HepG2 (cell line): ENCODE data around the gene SLC16A3. TPM values are rescaled to one million over a fixed set of nuclear protein-coding genes. Genes with fewer than 3 reads are reported as not detected.
A peak's percentile ranks its signal among the peaks of the same experiment; 100 is the strongest.

Experiments
- GATAD2A ChIP-seq: IDR thresholded peaks from 2 replicates; pipeline ENCODE4 v1.6.1; 2016
- JUND ChIP-seq: sonication (generic); formaldehyde crosslinking; IDR thresholded peaks from 2 replicates; pipeline ENCODE4 v1.8.0; 2022; ENCODE audit warnings: mild to moderate bottlenecking, missing genetic modification reagents
- KDM3A ChIP-seq: IDR thresholded peaks from 2 replicates; pipeline ENCODE4 v1.6.1; 2018; ENCODE audit warnings: low read depth, missing compliant biosample characterization
- NAIF1 ChIP-seq: sonication (generic); formaldehyde crosslinking; IDR thresholded peaks from 2 replicates; pipeline ENCODE4 v1.5.0; 2020; ENCODE audit warnings: mild to moderate bottlenecking, missing genetic modification reagents, borderline replicate concordance
- RARG ChIP-seq: sonication (generic); formaldehyde crosslinking; IDR thresholded peaks from 2 replicates; pipeline ENCODE4 v1.4.0; 2020; ENCODE audit warnings: low read depth, mild to moderate bottlenecking, missing genetic modification reagents
- SALL1 ChIP-seq: sonication (generic); formaldehyde crosslinking; IDR thresholded peaks from 2 replicates; pipeline ENCODE4 v1.8.0; 2022; ENCODE audit warnings: mild to moderate bottlenecking, missing genetic modification reagents
- SRF ChIP-seq: IDR thresholded peaks from 2 replicates; pipeline ENCODE4 v1.6.1; 2011; ENCODE audit warnings: mild to moderate bottlenecking, low read depth, low read length, moderate library complexity
- ZBTB20 ChIP-seq: sonication (generic); formaldehyde crosslinking; IDR thresholded peaks from 2 replicates; pipeline ENCODE4 v1.8.1; 2023; ENCODE audit warnings: missing genetic modification reagents, low read depth, mild to moderate bottlenecking, borderline replicate concordance
- ZKSCAN8 ChIP-seq: IDR thresholded peaks from 2 replicates; pipeline ENCODE4 v1.6.1; 2016; ENCODE audit warnings: borderline replicate concordance, missing genetic modification reagents, missing compliant biosample characterization
- ZNF160 ChIP-seq: sonication (generic); formaldehyde crosslinking; IDR thresholded peaks from 2 replicates; pipeline ENCODE4 v1.8.0; 2022; ENCODE audit warnings: mild to moderate bottlenecking, inconsistent platforms, missing genetic modification reagents
- ZNF17 ChIP-seq: sonication (generic); formaldehyde crosslinking; IDR thresholded peaks from 2 replicates; pipeline ENCODE4 v1.5.0; 2020; ENCODE audit warnings: mild to moderate bottlenecking, missing genetic modification reagents
- ZNF407 ChIP-seq: sonication (generic); formaldehyde crosslinking; IDR thresholded peaks from one replicate; pipeline ENCODE4 v1.5.1; 2020; ENCODE audit warnings: mild to moderate bottlenecking, missing genetic modification reagents; ENCODE audit errors: not compliant biosample characterization
- ZNF451 ChIP-seq: sonication (generic); formaldehyde crosslinking; IDR thresholded peaks from 2 replicates; pipeline ENCODE4 v1.5.0; 2020; ENCODE audit warnings: mild to moderate bottlenecking, missing genetic modification reagents
- ZNF577 ChIP-seq: sonication (generic); formaldehyde crosslinking; IDR thresholded peaks from 2 replicates; pipeline ENCODE4 v1.4.0; 2020; ENCODE audit warnings: mild to moderate bottlenecking, low read depth, missing genetic modification reagents, borderline replicate concordance
- ZUFSP ChIP-seq: sonication (generic); formaldehyde crosslinking; IDR thresholded peaks from 2 replicates; pipeline ENCODE4 v1.9.0; 2021; ENCODE audit warnings: missing genetic modification reagents, mild to moderate bottlenecking, borderline replicate concordance
- polyA plus RNA-seq, 8 experiments: library from polyadenylated mRNA; depleted of rRNA in 3 of 8; stranded (reverse) in 7 of 8; unstranded in 1 of 8; fragments of >200 nt; fragmentation: Illumina TruSeq in 4 of 8; extraction: Trizol in 4 of 8; gene quantifications; 2 replicates each; pipeline versions ENCODE4 v1.2.1 to v1.2.3, GENCODE V29; 2011 to 2016; ENCODE audit warnings: low read depth in 4 of 8, missing spikeins in 1 of 8, mixed read lengths in 1 of 8; ENCODE audit not compliant: insufficient read depth in 1 of 8
- total RNA-seq, 5 experiments: library from RNA; depleted of rRNA; stranded (reverse); fragments of >200 nt; fragmentation: Illumina TruSeq; extraction: Trizol; gene quantifications; 2 replicates each; pipeline ENCODE4 v1.2.3, GENCODE V29; 2016; ENCODE audit warnings: low read depth in 1 of 5

Gene SLC16A3
- total and polyA plus RNA-seq, 2 of the 13 experiments (the other 11 are each of a cell fraction or from before 2014, with no cell fraction given): 242 to 349 TPM

GRCh38 chr17:82273327-82274133 lies 44.7 kb downstream of the SLC16A3 start, which contains the start of gene CSNK1D (continued):
- TF ChIP-seq ZNF407 (CRISPR knock-in tag) (peak; percentile 87), SRF (no peak), ZKSCAN8 (peak; percentile 25; the same call in 1 of the 2 replicates), NAIF1 (CRISPR knock-in tag) (peak; percentile 87; the same call in 1 of the 2 replicates), SALL1 (peak; percentile 84), ZUFSP (CRISPR knock-in tag) (no peak), ZBTB20 (CRISPR knock-in tag) (0 out of 2 replicates have a peak, but pooled peaks have one; percentile 54), JUND (CRISPR knock-in tag) (peak; percentile 80), ZNF17 (CRISPR knock-in tag) (0 out of 2 replicates have a peak, but pooled peaks have one; percentile 80), GATAD2A (CRISPR knock-in tag) (peak; percentile 57), KDM3A (CRISPR knock-in tag) (peak; percentile 90; the same call in 1 of the 2 replicates), RARG (CRISPR knock-in tag) (0 out of 2 replicates have a peak, but pooled peaks have one; percentile 64), ZNF160 (CRISPR knock-in tag) (no peak), ZNF577 (CRISPR knock-in tag) (no peak), ZNF451 (peak; percentile 79)
